MV-4-11 (cell line): ENCODE results near the gene SMNDC1.

Source experiments
- DNase-seq: peaks from one replicate; lab custom pipeline; 2025; lab: John Stamatoyannopoulos, UW

The SMNDC1 gene

DNA sequence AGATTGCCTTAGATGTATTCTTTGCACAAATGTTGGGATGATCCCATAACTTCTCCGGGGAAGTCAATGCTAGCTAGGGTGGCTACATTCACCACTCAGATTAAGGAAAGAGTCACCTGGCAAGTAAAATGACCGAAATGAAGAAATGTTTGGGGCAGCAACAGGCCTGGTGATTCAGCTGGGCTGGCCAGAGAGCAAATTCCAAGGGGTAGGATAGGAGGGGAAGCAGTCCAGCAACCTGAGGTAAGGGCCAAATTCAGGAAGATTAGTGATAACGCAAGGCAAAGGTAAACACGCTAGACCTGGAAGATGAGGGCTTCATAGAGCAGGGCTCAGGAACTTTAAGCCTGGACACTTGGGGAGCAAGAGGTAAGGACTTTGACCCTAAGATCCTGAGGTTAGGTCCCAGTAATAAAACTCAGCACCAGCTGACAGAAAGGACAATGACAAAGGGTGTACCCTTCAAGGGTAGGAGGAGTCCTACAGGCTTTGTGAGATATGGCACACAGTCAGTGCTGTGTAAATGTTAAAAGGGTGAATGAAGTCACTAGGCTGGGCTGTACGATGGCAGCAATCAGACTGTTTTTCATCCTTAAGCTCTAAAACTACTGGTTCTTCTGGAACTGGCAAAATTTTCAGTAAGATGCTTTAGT, 22.7 kb upstream of the SMNDC1 start:
- no peak for DNase-seq

- no peak for DNase-seq
These were observed 21.8 kb upstream of the SMNDC1 start for GRCh38 chr10:110326351-110327032.

GRCh38 chr10:110324805-110325280, 20.1 kb upstream of the SMNDC1 start:
- no peak for DNase-seq

GRCh38 chr10:110324201-110324804, 19.6 kb upstream of the SMNDC1 start:
- DNase-seq, result no peak

- no peak for DNase-seq
These were observed 18.8 kb upstream of the SMNDC1 start for GRCh38 chr10:110323503-110323902.

DNA sequence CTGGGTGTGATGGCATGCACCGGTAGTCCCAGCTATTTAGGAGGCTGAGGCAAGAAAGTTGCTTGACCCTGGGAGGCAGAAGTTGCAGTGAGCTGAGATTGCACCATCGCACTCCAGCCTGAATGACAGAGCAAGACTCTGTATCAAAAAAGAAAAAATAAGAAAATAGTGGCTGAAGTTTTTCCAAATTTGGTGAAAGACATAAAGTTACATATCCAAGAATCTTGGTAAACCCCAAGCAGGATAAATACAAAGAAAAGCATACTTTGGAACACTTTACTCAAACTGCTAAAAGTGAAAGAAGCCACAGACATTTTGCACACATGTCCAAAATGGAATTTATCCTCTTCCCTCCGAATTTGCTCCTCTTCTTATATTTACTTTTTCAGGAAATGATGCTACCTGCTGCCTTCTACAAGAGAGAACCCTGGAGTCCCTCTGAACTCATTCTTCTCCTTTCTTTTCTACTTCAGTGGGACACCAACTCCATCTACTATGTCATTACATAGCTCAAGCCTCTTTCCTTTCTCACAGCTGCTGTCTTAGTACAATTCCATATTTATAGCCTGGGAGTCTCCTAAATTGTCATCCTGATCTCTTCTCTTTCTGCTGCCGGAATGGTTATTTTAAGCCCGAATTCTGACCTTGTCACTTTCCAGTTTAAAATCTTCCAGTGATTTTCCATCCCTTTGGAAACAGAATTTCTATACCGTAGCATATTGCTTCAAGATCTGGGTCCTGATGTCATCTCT, 17.3 kb upstream of the SMNDC1 start:
- DNase-seq, result no peak

DNA sequence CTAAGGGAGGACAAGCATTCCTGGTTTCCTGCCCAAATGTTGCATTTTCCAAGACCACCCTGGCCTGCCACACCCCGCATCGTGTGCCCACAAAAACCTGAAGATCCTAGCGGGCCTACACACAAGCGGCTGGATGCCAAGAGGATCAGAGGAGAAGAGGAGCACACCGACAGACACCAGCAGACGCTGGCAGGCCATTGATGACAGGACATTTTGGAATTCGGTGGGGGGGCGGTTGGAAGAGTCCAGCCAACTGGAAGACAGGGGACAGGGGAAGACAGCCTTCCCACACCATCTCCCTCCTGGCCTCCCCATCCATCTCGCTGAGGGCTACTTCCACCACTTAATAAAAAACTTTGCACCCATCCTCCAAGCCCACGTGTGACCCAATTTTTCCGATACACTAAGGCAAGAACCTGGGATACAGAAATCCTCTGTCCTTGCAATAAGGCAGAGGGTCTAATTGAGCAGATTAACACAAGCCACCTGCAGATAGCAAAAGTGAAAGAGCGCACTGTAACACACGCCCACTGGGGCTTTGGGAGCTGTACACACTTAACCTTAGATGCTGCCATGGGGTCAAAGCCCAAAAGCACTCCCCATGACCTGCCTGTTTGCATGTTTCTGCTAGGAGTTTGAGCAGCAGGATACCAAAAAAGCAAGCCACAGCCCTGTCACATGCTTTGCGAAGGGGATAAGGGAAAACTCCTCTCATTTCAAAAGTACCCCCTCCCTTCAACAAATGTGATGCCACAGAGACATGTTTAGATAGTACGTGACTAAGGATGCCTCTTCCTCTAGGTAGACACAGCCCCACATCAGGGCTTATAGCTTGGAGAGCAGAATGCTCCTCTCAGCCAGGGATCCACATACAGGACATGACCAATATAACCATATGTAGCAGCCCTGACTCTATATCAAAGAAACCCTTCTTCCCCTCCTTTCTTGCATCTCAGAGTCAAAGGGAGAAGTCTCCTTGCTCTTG, 13.4 kb upstream of the SMNDC1 start:
- no peak for DNase-seq

DNA sequence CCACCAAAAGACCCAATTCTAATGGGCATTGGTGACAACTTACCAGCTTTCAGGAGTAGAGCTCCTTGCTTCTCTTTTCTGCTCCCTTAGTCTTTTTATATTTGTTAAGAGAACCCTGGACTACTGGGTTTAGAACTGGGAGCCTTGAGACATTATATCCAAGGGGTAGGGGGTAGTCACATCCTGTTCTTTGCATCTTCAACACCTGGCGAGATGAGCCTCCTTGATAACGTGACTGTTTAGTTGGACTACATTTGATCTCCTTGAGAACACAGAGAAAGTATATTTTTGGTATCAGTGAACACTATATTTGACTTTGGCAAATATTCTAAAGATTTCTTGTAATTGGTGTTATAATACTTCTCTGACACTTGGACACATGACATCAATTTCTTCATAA, 9.0 kb upstream of the SMNDC1 start:
- DNase-seq, result no peak

DNA sequence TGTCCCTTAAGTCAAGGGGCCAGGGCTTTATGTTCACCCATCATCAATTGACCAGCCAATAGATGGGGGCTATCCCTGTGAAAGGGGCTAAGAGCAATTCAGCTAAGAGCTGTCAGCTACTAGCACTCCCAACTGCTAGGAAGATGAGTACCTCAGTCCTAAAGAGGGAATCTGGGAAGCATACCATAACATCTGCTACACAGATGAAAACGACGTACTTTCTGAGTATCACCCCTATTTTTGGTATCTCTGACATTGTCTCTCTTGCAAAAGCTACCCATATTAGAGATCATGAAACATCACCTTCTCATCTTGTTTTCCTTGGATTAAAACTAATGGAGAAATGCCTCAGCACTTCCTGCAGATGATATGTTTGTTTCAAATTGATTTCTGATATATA, 7.5 kb upstream of the SMNDC1 start:
- DNase-seq, result no peak

- DNase-seq, result peak; percentile 36
These were observed 6.7 kb upstream of the SMNDC1 start for GRCh38 chr10:110311357-110311949.

GRCh38 chr10:110310741-110311140, 6.0 kb upstream of the SMNDC1 start:
- no peak for DNase-seq

GRCh38 chr10:110307805-110308204, 3.1 kb upstream of the SMNDC1 start:
- DNase-seq, result no peak

- DNase-seq, result no peak
These were observed 1.7 kb upstream of the SMNDC1 start for GRCh38 chr10:110306452-110306768.

DNA sequence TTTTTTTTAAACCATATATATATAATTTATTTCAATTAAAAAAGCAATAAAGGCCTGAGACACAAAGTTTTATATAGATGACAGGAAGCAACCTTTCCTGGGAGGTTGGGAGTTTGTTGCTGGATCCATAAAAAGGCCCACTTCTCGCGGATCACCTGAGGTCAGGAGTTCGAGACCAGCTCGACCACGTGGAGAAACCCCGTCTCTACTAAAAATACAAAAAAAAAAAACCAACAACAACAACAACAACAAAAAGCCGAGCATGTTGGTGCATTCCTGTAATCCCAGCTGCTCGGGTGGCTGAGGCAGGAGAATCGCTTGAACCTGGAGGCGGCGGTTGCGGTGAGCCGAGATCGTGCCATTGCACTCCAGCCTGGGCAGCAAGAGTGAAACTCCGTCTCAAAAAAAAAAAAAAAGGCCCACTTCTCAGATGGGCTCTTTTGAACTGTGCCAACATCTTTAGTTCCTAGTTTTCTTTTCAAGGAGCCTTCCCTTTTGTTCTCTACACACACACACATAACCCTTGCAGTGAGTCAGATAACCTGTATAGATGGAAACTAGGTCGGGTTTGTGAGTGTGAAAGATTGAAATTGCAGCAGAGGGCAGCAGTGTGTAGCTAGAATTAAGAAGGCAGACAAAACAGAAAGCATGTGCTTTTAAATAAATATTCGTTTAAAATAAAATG, 1.2 kb upstream of the SMNDC1 start:
- peak; percentile 93 for DNase-seq

DNA sequence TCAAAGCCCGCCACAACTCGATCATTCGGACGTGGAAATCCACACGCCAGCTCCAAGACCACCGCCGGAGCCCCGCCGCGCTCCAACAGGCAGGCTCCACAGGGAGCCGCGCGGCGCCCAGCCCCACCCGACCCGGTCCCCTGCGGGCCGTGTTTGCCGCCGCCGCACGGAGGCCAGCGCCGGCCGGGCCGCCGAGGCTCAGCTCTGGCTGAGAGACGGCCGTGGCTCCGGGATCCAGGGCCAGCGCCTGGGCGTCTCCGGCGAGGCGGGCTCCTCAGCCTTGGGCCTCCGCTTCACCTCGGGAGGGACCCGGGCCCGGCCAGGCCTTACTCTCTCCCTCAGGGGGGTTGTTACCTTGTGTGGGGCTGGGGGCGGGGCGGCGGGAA, 333 bp downstream of the SMNDC1 start:
- DNase-seq, result no peak

- no peak for DNase-seq
These were observed 1.0 kb downstream of the SMNDC1 start for GRCh38 chr10:110303681-110304080.

DNA sequence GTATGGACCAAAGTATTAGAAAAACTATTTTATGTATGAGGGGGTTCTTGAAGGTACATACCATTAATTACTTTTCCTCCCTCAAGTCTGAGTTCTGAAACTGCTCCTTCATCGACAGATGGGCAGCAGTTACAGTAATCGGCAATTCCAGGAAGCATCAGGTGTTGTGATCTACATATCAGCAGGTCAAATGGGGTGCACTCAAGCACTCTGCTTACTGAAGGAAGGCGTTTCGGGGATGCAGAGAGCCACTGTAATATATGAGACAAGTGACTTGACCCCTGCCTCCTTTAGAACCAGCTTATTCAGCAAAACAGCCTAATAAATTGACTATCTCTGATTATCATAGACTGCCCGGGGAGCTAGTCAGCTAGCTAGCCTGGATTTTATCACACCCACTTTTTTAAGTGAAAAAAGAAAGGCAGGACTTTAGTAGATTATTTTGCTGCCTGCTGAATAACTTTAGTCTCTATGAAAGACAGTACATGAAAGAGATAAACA, 4.2 kb downstream of the SMNDC1 start:
- DNase-seq, result no peak

GRCh38 chr10:110296966-110297365, 7.8 kb downstream of the SMNDC1 start:
- DNase-seq, result no peak

DNA sequence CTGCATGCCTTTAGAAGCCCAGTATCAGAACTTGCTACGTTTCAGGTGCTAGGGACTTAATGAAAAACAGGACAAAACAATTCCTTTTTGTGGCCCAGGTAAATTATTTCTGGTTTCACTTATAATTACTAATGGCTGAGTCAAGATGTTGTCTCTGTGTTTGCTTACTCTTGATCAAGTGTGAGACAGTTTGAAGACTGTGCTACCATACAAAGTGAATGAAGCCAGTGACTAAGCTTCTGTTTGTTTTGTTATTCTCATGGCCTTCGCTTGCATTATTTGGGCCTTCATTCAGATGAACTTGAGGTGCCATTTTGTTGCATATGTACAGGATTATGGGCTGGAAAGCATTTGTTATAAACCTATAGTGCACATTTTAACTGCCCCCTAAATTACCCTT, 17.9 kb downstream of the SMNDC1 start:
- DNase-seq, result no peak

GRCh38 chr10:110285501-110285900, 19.2 kb downstream of the SMNDC1 start:
- DNase-seq, result no peak
